GM23338 (cell line): Measurements from ENCODE around the gene C11orf24. TPM values are rescaled to one million over a fixed set of nuclear protein-coding genes. Genes with fewer than 3 reads are reported as not detected.

Experiments used
- CREB1 ChIP-seq: fragments of 250-450 bp; sonication (Bioruptor Pico); IDR thresholded peaks from 2 replicates; pipeline ENCODE4 v1.5.0; 2020; ENCODE audit warnings: low read depth, mild to moderate bottlenecking, moderate library complexity
- ETS1 ChIP-seq: IDR thresholded peaks from 2 replicates; pipeline ENCODE4 v1.6.1; 2016; ENCODE audit warnings: antibody characterized with exemption
- EZH2phosphoT487 ChIP-seq: fragments of 200-600 bp; sonication (generic); IDR thresholded peaks from one replicate; pipeline ENCODE4 v1.8.1; 2018; ENCODE audit warnings: antibody characterized with exemption; ENCODE audit not compliant: unreplicated experiment
- JUNB ChIP-seq: IDR thresholded peaks from one replicate; pipeline ENCODE4 v1.6.1; 2016; ENCODE audit warnings: antibody characterized with exemption; ENCODE audit not compliant: unreplicated experiment
- POLR2AphosphoS5 ChIP-seq: IDR thresholded peaks from 2 replicates; pipeline ENCODE4 v1.6.1; 2016; ENCODE audit warnings: antibody characterized with exemption, low read depth
- REST ChIP-seq: IDR thresholded peaks from one replicate; pipeline ENCODE4 v1.6.1; 2018; ENCODE audit warnings: antibody characterized with exemption; ENCODE audit not compliant: unreplicated experiment
- STAT1 ChIP-seq: IDR thresholded peaks from one replicate; pipeline ENCODE4 v1.6.1; 2016; ENCODE audit warnings: antibody characterized with exemption; ENCODE audit not compliant: unreplicated experiment
- ZNF331 ChIP-seq: fragments of 250-450 bp; sonication (Bioruptor Pico); IDR thresholded peaks from 2 replicates; pipeline ENCODE4 v1.5.0; 2020; ENCODE audit warnings: low read depth, mild to moderate bottlenecking, moderate library complexity
- ZNF462 ChIP-seq: fragments of 250-450 bp; sonication (Bioruptor Pico); IDR thresholded peaks from 2 replicates; pipeline ENCODE4 v1.5.0; 2020; ENCODE audit warnings: mild to moderate bottlenecking, moderate library complexity
- polyA plus RNA-seq: library from polyadenylated mRNA; unstranded; fragments of >200 nt; fragmentation: Nextera tagmentation; extraction: Ambion mirVana; gene quantifications from 2 replicates; pipeline ENCODE4 v1.2.1, GENCODE V29; 2016
- total RNA-seq: library from RNA; depleted of rRNA; stranded (reverse); fragments of >200 nt; shearing (Covaris generic); gene quantifications from 2 replicates; pipeline ENCODE4 v1.2.3, GENCODE V29; 2014

The C11orf24 gene
- total and polyA plus RNA-seq, 2 experiments from 2014 or later, result 49.8 to 57.5 TPM

- no peak for TF ChIP-seq ZNF462 (CRISPR knock-in tag)
- TF ChIP-seq CREB1 (CRISPR knock-in tag), result no peak
- TF ChIP-seq POLR2AphosphoS5, result no peak
- no peak for TF ChIP-seq REST
- TF ChIP-seq STAT1, result no peak
- no peak for TF ChIP-seq ZNF331 (CRISPR knock-in tag)
- TF ChIP-seq ETS1, result no peak
- no peak for TF ChIP-seq EZH2phosphoT487
- no peak for TF ChIP-seq JUNB
These were observed 5.5 kb downstream of the C11orf24 start (continued) for GRCh38 chr11:68266121-68266891.
